Upper lobe of left lung (tissue), 6 donors: ENCODE results near the gene MLF2. TPM values are rescaled to one million over a fixed set of nuclear protein-coding genes. Genes with fewer than 3 reads are reported as not detected.

Experiments
- ATAC-seq, 2 donors: fragments of 200-7000 bp; cut with Tn5 transposase; one replicate each; pipeline ENCODE4 v1.9.1; 2022; ENCODE audit warnings: mild to moderate bottlenecking in 2 of 2, moderate library complexity in 2 of 2; ENCODE audit not compliant: low FRiP score in 2 of 2
- DNase-seq, 2 donors: peaks; one replicate each; pipeline ENCODE4 v3.0.0-alpha.2; 2019 to 2020
- H3K27ac ChIP-seq, 4 donors: fragments of 200-600 bp; sonication (generic); one replicate each; pipeline ENCODE4 v1.5.1; 2016 to 2019
- H3K27me3 ChIP-seq, 4 donors: fragments of 200-600 bp; sonication (generic); one replicate each; pipeline ENCODE4 v1.5.1; 2017 to 2019
- H3K36me3 ChIP-seq, 4 donors: fragments of 200-600 bp; sonication (generic); one replicate each; pipeline ENCODE4 v1.5.1; 2016 to 2019
- H3K4me1 ChIP-seq, 4 donors: fragments of 200-600 bp; sonication (generic); one replicate each; pipeline ENCODE4 v1.5.1; 2018 to 2019
- H3K4me3 ChIP-seq, 4 donors: fragments of 200-600 bp; sonication (generic); one replicate each; pipeline ENCODE4 v1.5.1; 2017 to 2019; ENCODE audit warnings: mild to moderate bottlenecking in 2 of 4, moderate library complexity in 1 of 4
- H3K9me3 ChIP-seq, 4 donors: fragments of 200-600 bp; sonication (generic); one replicate each; pipeline ENCODE4 v1.5.1; 2018 to 2019
- EP300 ChIP-seq, 4 donors: sonication (generic); formaldehyde crosslinking; IDR thresholded peaks; one replicate each; pipeline ENCODE4 v1.5.1; 2017; ENCODE audit warnings: antibody characterized with exemption in 4 of 4, control low read depth in 2 of 4
- POLR2A ChIP-seq, 4 donors: fragments of 450-650 bp; IDR thresholded peaks; one replicate each; pipeline ENCODE4 v1.5.1; 2016 to 2017; ENCODE audit warnings: antibody characterized with exemption in 4 of 4, mild to moderate bottlenecking in 2 of 4
- POLR2AphosphoS5 ChIP-seq, 2 donors: sonication (generic); formaldehyde crosslinking; IDR thresholded peaks; one replicate each; pipeline ENCODE4 v1.5.1; 2017; ENCODE audit warnings: antibody characterized with exemption in 2 of 2
- WGBS, 2 donors: methylation state at CpG; one replicate each; pipeline ENCODE4 v1.1.5; 2017 to 2018; 5-methylcytosine and 5-hydroxymethylcytosine counted together
- total RNA-seq, 6 donors: library from RNA; depleted of rRNA in 4 of 6; stranded (reverse); fragments of >200 nt in 4 of 6; gene quantifications; one replicate each; pipeline versions ENCODE4 v1.1.0 to v1.2.1, GENCODE V29; 2016 to 2021
- TF ChIP-seq, protein P1 (sequence below), 6 experiments: fragments of 450-650 bp in 4 of 6; fragments of 200-600 bp in 2 of 6; sonication (generic) in 2 of 6; IDR thresholded peaks; one replicate each; pipeline ENCODE4 v1.5.1; 2016 to 2019; ENCODE audit warnings: antibody characterized with exemption in 6 of 6
- donor health status: DM: no; HTN: no; CAD: no; lungs with moderate emphysema.
- donor health status: DM: no; HTN: yes; CAD: no; lungs with severe emphysema.

MLF2 gene
- total RNA-seq, 6 donors from 2014 or later: 136 to 221 (median 144) TPM

DNA sequence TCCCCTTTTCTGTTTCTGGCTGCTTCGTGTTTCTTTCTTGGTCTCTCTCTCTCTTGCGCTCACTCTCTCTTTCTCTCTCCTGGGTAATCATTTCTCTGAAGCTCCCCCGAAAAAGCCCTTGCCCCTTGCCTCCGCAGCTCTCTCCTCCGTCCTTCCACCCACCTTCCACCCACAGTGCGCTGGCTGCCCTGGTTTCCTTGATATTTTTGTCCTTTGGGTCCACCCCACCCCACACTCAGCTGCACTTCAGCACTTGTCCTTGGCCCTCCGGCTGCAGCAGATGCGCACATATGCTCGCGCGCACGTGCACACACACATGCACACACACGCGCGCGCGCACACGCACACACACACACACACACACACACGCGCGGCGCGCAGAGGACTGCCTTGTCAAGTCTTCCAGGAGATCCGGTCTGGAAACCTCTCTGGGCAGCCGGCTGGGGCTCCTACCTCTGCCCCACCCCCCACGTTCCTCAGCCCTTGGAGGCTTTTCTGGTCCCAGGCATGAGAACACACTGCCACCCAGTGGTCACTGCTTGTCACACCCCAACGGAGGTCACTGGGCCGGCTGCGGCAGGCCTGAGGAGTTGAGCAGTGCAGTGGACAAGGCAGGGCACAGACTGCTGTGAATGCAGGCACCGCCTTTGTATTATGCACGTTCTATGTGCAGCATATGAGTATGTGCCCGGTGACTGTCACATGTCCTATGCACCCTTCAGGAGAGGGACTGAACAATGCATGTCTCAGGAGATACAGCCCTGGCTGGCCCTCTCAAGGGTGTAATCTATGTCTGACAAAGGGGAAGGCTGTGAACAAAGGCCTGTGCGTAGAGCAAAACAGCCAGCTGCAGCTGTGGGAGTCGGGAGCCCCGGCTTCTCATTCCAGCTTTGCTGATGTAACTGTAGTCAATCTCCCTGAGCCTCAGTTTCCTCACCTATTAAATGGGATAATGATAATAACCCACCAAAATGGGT lies 25.9 kb upstream of the MLF2 start:
- TF ChIP-seq EP300 (IDR thresholded peaks at IDR 0.05): no peak
- TF ChIP-seq POLR2AphosphoS5 (IDR thresholded peaks at IDR 0.05): peak; percentile 53 to 71
- TF ChIP-seq POLR2A (IDR thresholded peaks at IDR 0.05): peak in 1 of 4 donors; percentile 14
- TF ChIP-seq, protein P1, sequence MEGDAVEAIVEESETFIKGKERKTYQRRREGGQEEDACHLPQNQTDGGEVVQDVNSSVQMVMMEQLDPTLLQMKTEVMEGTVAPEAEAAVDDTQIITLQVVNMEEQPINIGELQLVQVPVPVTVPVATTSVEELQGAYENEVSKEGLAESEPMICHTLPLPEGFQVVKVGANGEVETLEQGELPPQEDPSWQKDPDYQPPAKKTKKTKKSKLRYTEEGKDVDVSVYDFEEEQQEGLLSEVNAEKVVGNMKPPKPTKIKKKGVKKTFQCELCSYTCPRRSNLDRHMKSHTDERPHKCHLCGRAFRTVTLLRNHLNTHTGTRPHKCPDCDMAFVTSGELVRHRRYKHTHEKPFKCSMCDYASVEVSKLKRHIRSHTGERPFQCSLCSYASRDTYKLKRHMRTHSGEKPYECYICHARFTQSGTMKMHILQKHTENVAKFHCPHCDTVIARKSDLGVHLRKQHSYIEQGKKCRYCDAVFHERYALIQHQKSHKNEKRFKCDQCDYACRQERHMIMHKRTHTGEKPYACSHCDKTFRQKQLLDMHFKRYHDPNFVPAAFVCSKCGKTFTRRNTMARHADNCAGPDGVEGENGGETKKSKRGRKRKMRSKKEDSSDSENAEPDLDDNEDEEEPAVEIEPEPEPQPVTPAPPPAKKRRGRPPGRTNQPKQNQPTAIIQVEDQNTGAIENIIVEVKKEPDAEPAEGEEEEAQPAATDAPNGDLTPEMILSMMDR (IDR thresholded peaks at IDR 0.05): peak; percentile 91 to 99 (median 98)
- Histone ChIP-seq H3K27ac (peak overlapping the region in 3 of 4 donors; percentile 25 to 68 (median 64)), H3K36me3 (no peaks in the 10 kb centered on the region), H3K27me3 (no peaks in the 10 kb centered on the region), H3K9me3 (no peaks in the 10 kb centered on the region), H3K4me3 (peak overlapping the region in 3 of 4 donors; percentile 30 to 48 (median 35)), H3K4me1 (peaks cover 9 to 16% (median 11%) of the 10 kb centered on the region in 4 donors)
- DNase-seq: peak; percentile 92 to 97
- WGBS, 2 donors: 5 to 7% methylated on average over 28 to 35 of the region's 35 CpGs
- peak; percentile 97 to 98 for ATAC-seq

DNA sequence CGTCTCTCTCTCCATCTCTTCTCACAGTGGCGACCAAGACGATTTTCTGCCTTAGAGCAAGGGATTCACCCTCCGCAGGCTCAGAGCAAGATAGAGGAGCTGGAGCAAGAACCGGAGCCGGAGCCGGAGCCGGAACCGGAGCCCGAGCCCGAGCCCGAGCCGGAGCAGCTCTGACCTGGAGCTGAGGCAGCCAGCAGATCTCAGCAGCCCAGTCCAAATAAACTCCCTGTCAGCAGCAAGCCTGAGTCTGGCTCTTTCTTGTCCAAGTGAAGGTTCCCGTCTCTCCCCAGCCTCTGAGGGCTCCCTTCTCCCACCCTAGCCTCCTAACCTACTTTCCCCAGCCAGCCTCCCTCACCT lies 25.3 kb upstream of the MLF2 start:
- peak in 1 of 2 donors; percentile 84 for DNase-seq
- H3K27me3 ChIP-seq: peaks cover 0 to 2% (median 0%) of the 10 kb centered on the region in 4 donors
- 63 to 65% methylated on average over 13 to 14 of the region's 14 CpGs for WGBS, 2 donors
- no peaks in the 10 kb centered on the region for H3K9me3 ChIP-seq
- peaks cover 9 to 22% (median 11%) of the 10 kb centered on the region in 4 donors for H3K4me1 ChIP-seq
- no peak for TF ChIP-seq EP300 (IDR thresholded peaks at IDR 0.05)
- no peak for TF ChIP-seq POLR2AphosphoS5 (IDR thresholded peaks at IDR 0.05)
- TF ChIP-seq, protein P1 (IDR thresholded peaks at IDR 0.05): no peak
- TF ChIP-seq POLR2A (IDR thresholded peaks at IDR 0.05): no peak
- H3K27ac ChIP-seq: peak overlapping the region; percentile 25 to 68 (median 48)
- ATAC-seq: peak in 1 of 2 donors; percentile 60
- H3K4me3 ChIP-seq: peak overlapping the region in 3 of 4 donors; percentile 30 to 48 (median 35)
- no peaks in the 10 kb centered on the region for H3K36me3 ChIP-seq

DNA sequence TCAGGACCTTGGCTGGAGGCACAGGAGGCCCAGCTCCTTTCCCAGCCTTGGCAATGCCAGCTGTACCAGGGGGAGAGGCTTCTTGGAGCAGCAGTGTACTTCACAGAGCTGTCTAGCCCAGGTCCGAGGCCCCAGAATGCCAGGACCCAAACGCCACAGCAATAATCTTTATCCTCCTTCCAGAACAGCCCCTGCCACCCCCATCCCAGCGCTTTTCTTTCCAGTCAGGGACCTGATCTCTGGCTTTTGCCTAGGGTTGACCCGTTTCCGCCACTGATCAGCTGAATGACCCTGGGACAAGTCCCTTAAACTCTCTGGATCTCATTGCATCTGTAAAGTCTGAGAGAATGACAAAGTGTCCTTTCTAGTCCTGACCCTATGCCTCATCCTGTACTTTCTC lies 24.4 kb upstream of the MLF2 start:
- H3K4me1 ChIP-seq: peaks cover 13 to 26% (median 15%) of the 10 kb centered on the region in 4 donors
- H3K36me3 ChIP-seq: no peaks in the 10 kb centered on the region
- DNase-seq: no peak
- H3K27ac ChIP-seq: peak overlapping the region in 1 of 4 donors; percentile 64
- H3K4me3 ChIP-seq: no peak overlapping the region
- ATAC-seq: no peak
- H3K27me3 ChIP-seq: peaks cover 0 to 2% (median 0%) of the 10 kb centered on the region in 4 donors
- no peaks in the 10 kb centered on the region for H3K9me3 ChIP-seq
- TF ChIP-seq POLR2A (IDR thresholded peaks at IDR 0.05) (no peak), POLR2AphosphoS5 (IDR thresholded peaks at IDR 0.05) (no peak), EP300 (IDR thresholded peaks at IDR 0.05) (no peak)
- TF ChIP-seq, protein P1 (IDR thresholded peaks at IDR 0.05): no peak
- WGBS, 2 donors: 95 to 97% methylated on average over 4 to 5 of the region's 5 CpGs

DNA sequence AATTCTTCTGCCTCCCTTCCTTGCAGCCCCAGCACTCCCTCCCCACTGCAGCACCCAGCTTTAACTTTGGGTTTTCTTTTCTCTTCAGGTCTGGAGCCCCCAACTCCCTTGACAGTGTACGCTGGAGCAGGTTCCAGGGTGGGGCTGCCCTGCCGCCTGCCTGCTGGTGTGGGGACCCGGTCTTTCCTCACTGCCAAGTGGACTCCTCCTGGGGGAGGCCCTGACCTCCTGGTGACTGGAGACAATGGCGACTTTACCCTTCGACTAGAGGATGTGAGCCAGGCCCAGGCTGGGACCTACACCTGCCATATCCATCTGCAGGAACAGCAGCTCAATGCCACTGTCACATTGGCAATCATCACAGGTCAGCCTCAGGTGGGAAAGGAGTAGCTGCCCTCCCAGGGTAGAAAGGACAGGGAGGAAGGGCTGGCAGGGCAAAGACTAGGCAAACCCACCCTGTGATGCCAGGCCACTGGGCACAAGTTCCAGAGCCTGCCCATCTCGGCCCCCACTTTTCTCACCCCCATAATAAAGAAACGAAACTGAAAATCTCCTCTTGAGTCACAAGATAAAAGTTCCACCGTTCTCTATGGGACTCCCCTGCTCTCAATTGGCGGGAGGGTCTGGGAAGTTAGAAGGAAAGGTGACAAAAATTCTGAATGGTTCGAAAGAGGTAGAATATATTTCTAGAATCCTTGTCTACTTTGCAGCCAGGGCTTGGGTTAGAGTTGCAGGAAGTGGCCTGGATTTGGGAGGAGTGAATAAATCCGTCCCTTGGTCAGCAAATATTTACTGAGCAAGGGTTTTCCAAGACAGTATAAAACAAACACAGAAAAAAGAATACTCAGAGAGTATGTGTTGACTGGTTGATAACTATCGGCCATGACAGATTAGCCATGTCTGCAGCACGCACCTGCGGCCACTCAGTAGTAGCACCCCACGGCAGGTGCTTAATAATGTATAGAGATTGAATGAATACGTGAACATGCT lies 22.5 kb upstream of the MLF2 start:
- peak overlapping the region in 2 of 4 donors; percentile 56 to 73 for H3K27ac ChIP-seq

More for the DNA sequence above, 22.5 kb upstream of the MLF2 start:
- Histone ChIP-seq H3K4me3 (no peak overlapping the region), H3K36me3 (peaks cover 0 to 8% (median 8%) of the 10 kb centered on the region in 4 donors), H3K27me3 (peaks cover 0 to 2% (median 0%) of the 10 kb centered on the region in 4 donors), H3K4me1 (peaks cover 26 to 45% (median 34%) of the 10 kb centered on the region in 4 donors), H3K9me3 (no peaks in the 10 kb centered on the region)
- WGBS, 2 donors: 79 to 84% methylated on average over 16 of the region's 16 CpGs
- no peak for TF ChIP-seq POLR2A (IDR thresholded peaks at IDR 0.05)
- no peak for TF ChIP-seq EP300 (IDR thresholded peaks at IDR 0.05)
- TF ChIP-seq, protein P1 (IDR thresholded peaks at IDR 0.05): no peak
- no peak for TF ChIP-seq POLR2AphosphoS5 (IDR thresholded peaks at IDR 0.05)
- ATAC-seq (no peak), DNase-seq (no peak)
